Measurements from ENCODE around the gene PLA2R1.
A peak's percentile ranks its signal among the peaks of the same experiment; 100 is the strongest.

PLA2R1 gene

DNA sequence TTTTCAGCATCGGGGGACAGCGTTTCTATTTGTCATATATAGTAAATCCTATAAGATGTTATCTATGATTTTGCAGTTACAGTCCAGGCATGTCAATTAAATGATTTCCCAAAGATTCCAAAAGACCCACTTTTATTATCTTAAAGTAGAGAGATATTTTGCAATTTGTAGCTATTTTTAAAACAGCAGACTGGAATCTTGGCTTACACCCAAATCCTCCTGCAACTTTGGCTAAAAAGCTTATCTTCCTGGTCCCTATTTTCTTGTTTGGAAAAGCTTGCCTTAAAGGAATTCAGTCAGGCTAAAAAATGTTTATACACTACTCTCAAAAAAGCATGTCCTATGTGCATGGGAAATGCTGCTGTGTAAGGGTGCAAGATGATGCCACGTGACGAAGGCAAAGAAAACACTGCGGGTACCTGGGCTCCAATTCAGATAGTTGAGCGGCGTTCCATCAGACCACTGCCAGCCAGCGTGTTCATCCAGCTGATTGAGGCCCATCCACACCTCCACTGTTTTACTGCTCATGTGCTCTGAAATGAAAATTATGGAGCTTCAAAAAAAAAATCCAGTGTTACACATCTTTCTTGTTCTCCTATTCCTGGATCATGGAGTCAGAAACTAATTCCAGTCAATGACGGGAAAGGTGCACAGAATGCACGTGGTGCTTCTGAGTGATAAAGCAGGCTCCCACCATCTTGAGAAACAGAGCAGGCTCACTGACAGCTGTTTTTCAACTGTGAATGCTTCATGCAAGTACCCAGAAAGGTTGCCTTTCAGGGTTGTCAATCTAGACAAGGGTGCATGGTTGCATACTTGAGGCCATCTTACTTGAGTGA lies 33.8 kb downstream of the PLA2R1 start:
- H3K4me3 ChIP-seq (ENCODE audit: control insufficient read depth, low read depth, low read length), result no peak overlapping the region
- TF ChIP-seq, protein P1, sequence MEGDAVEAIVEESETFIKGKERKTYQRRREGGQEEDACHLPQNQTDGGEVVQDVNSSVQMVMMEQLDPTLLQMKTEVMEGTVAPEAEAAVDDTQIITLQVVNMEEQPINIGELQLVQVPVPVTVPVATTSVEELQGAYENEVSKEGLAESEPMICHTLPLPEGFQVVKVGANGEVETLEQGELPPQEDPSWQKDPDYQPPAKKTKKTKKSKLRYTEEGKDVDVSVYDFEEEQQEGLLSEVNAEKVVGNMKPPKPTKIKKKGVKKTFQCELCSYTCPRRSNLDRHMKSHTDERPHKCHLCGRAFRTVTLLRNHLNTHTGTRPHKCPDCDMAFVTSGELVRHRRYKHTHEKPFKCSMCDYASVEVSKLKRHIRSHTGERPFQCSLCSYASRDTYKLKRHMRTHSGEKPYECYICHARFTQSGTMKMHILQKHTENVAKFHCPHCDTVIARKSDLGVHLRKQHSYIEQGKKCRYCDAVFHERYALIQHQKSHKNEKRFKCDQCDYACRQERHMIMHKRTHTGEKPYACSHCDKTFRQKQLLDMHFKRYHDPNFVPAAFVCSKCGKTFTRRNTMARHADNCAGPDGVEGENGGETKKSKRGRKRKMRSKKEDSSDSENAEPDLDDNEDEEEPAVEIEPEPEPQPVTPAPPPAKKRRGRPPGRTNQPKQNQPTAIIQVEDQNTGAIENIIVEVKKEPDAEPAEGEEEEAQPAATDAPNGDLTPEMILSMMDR (conservative IDR thresholded peaks at IDR 0.05; ENCODE audit: control insufficient read depth, insufficient read depth, low read depth, low read length), result no peak
- DNase-seq (ENCODE audit: low read depth), result peak; percentile 45

DNA sequence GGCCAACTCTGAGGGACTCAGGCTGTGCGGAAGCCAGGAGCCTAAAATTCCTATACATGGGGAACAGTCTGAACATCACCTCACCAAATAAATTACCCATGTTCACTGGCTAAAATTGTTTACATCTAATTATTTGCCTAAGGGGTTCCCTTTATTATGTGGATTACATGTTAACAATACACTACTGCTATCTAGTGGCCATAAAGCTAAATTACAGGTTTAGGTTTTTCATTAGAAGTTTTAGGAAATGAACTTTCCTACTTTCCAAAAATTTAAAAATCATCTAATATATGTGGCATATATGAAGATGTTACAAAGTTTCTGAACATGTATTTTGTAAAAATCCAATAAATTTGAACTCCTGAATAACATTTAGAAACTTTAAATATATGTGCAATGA lies 40.3 kb downstream of the PLA2R1 start:
- TF ChIP-seq, protein P1 (conservative IDR thresholded peaks at IDR 0.05; ENCODE audit: control insufficient read depth, insufficient read depth, low read depth, low read length), result peak; percentile 46
- DNase-seq (ENCODE audit: low read depth), result peak; percentile 18
- no peak overlapping the region for H3K4me3 ChIP-seq (ENCODE audit: control insufficient read depth, low read depth, low read length)

DNA sequence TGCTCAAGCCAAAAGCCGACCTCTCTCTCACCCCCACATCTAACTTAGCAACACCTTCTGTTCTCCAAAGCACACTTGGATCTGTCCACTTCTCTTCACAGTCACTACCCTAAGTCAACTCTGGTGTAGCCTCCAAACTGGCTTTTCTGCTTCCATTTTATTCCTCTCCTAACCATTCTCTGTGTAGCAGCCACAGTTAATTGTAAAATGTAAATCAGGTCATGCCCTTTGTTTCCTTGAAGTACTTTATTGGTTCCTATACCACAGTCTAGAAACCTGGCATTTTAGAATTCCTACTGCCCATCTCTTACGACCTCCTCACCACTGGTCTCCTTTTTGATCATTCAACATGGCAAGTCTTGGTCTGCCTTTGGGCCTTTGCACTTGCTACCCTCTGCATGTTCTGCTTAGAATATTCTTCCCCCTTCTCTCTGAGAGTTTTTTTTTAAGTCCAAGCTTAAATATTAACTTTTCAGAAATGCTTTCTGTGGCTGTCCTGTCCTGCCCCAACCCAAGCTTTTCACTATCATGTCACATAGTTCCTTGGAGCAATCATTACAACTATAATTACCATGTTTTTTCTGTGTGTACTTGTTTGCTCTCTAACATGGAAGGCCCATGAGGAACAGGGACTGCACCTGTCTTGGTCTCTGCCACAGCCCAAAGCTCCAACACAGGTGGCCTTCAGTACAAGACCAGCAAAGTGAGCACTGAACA lies 42.9 kb downstream of the PLA2R1 start:
- TF ChIP-seq, protein P1 (conservative IDR thresholded peaks at IDR 0.05; ENCODE audit: control insufficient read depth, insufficient read depth, low read depth, low read length), result no peak
- H3K4me3 ChIP-seq (ENCODE audit: control insufficient read depth, low read depth, low read length), result no peak overlapping the region
- no peak for DNase-seq (ENCODE audit: low read depth)

DNA sequence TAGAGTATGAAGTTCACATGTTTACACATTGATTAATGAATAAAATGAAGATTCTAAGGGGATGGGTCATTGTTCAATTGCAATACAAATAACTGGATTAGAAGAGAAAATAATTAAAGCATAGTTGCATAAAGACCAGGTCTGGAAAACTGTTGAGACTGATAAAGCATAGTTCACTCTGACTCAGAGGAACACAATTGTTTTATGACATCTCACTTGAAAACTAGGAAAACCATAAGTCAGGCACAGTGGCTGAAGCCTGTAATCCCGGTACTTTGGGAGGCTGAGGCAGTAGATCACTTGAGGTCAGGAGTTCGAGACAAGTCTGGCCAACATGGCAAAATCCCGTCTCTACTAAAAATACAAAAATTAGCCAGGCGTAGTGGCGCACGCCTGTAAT lies 46.7 kb downstream of the PLA2R1 start:
- TF ChIP-seq, protein P1 (conservative IDR thresholded peaks at IDR 0.05; ENCODE audit: control insufficient read depth, insufficient read depth, low read depth, low read length), result no peak
- no peak overlapping the region for H3K4me3 ChIP-seq (ENCODE audit: control insufficient read depth, low read depth, low read length)
- DNase-seq (ENCODE audit: low read depth), result no peak

DNA sequence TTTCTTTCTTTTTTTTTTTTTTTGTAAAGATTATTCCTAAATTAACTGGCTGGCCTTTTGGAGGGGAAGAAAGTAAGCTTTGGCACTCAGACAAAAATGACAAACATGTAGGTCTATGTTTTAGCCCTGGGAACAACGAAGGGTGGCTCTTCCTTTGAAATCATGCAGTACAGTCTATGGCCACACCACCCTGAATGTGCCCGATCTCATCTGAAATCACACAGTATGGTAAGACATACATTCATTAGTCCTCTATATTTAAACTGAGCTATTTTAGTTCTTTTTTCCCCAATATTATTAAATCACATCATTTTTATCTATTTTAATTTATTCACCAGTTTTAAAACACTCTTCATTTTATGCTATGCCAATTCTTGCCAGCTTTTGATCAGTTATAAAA lies 48.2 kb downstream of the PLA2R1 start:
- H3K4me3 ChIP-seq (ENCODE audit: control insufficient read depth, low read depth, low read length), result no peak overlapping the region
- DNase-seq (ENCODE audit: low read depth), result no peak
- TF ChIP-seq, protein P1 (conservative IDR thresholded peaks at IDR 0.05; ENCODE audit: control insufficient read depth, insufficient read depth, low read depth, low read length), result no peak

DNA sequence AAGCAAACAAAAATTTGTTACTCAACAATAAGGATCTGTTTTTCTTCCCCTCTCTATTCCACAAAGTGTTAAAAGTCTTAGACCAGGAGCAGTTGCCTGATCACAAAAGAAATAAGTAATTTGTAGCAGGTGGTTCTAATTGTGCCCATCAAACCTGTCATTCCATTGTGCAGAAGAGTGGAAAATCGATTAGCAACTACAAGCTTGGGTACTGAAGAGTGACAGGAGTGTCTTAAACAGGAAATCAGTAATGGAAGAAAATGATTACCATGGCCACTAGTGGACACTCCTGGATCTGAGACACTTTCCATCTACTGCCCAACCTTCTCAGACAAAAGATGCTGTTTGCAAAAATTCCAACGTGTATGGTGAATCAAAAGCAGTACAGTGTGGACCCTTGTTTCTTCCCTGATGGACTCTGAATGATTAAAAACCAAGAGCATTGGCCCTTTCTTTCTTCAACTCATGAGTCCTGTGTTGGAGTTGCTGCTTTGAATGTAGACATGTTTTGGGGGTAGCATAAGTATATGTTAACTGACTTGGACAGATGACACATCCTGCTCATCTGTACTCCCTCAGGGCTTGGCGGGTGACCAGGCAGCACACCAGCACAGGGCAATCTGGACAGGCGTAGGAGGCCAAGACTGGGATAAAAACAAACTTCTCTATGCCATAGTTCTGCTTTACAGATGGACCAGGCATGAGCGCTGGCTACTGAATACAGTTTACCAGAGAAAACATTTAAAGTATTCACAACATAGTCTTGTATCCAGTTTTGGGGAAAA lies 51.9 kb downstream of the PLA2R1 start:
- DNase-seq (ENCODE audit: low read depth), result peak; percentile 16
- H3K4me3 ChIP-seq (ENCODE audit: control insufficient read depth, low read depth, low read length), result no peak overlapping the region

More for the DNA sequence above, 51.9 kb downstream of the PLA2R1 start:
- TF ChIP-seq, protein P1 (conservative IDR thresholded peaks at IDR 0.05; ENCODE audit: control insufficient read depth, insufficient read depth, low read depth, low read length), result no peak

All from fibroblast of mammary gland (primary cell).